Neural crest cell (in vitro differentiated cells): ENCODE data around the gene LRRC30. TPM values are rescaled to one million over a fixed set of nuclear protein-coding genes. Genes with fewer than 3 reads are reported as not detected.

Experiments used
- DNase-seq: peaks from one replicate; pipeline ENCODE4 v3.0.0; 2021; ENCODE audit warnings: low read depth, mixed read lengths, low spot score
- H3K27ac Mint-ChIP-seq: one replicate; pipeline ENCODE4 v1.8.0; 2021; ENCODE audit warnings: mild to moderate bottlenecking, mixed read lengths; ENCODE audit not compliant: unreplicated experiment
- H3K27me3 Mint-ChIP-seq: 2 replicates; pipeline ENCODE4 v1.8.0; 2021; ENCODE audit warnings: low read depth, mild to moderate bottlenecking, mixed read lengths
- H3K36me3 Mint-ChIP-seq: 2 replicates; pipeline ENCODE4 v1.8.0; 2021; ENCODE audit warnings: low read depth, mild to moderate bottlenecking, mixed read lengths
- H3K4me1 Mint-ChIP-seq: 2 replicates; pipeline ENCODE4 v1.8.0; 2021; ENCODE audit warnings: mixed read lengths
- H3K4me3 Mint-ChIP-seq: one replicate; pipeline ENCODE4 v1.8.0; 2021; ENCODE audit warnings: mild to moderate bottlenecking, mixed read lengths
- H3K9me3 Mint-ChIP-seq: 2 replicates; pipeline ENCODE4 v1.8.0; 2021; ENCODE audit warnings: mixed read lengths
- total RNA-seq: library from RNA; stranded (reverse); gene quantifications from 2 replicates; pipeline ENCODE4 v1.2.1, GENCODE V29; 2021
- TF ChIP-seq, protein P1 (sequence below): fragments of 200-600 bp; sonication (generic); conservative IDR thresholded peaks from 2 replicates; pipeline ENCODE4 v1.5.0; 2021; ENCODE audit warnings: antibody characterized with exemption, mild to moderate bottlenecking

Gene LRRC30
- total RNA-seq, 1 donor from 2014 or later, result not detected

DNA sequence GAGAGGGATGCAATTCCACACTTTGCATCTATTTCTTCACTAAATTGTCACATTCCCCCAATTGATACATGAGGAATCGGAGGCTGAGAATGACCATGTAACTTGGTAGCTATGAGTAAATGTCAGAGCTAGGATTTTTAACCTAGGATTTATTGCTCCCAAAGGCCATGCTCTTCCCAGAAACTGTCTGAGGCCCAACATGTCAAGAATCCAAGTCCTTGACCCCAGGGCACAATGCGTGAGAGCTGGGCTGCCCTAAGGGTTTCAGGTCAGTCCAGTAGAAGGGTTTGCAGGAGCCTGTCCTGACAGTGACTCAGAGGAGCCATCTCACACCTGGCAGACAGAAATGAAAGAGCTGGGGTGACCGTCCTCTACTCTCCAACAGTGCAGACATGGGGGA lies 30.3 kb downstream of the LRRC30 start:
- no peak for DNase-seq
- Mint-ChIP-seq H3K4me1 (peaks cover 29% of the 10 kb centered on the region), H3K36me3 (no peaks in the 10 kb centered on the region), H3K4me3 (no peak overlapping the region), H3K9me3 (peaks cover 9% of the 10 kb centered on the region), H3K27ac (no peak overlapping the region), H3K27me3 (peaks cover 6% of the 10 kb centered on the region)
- TF ChIP-seq, protein P1, sequence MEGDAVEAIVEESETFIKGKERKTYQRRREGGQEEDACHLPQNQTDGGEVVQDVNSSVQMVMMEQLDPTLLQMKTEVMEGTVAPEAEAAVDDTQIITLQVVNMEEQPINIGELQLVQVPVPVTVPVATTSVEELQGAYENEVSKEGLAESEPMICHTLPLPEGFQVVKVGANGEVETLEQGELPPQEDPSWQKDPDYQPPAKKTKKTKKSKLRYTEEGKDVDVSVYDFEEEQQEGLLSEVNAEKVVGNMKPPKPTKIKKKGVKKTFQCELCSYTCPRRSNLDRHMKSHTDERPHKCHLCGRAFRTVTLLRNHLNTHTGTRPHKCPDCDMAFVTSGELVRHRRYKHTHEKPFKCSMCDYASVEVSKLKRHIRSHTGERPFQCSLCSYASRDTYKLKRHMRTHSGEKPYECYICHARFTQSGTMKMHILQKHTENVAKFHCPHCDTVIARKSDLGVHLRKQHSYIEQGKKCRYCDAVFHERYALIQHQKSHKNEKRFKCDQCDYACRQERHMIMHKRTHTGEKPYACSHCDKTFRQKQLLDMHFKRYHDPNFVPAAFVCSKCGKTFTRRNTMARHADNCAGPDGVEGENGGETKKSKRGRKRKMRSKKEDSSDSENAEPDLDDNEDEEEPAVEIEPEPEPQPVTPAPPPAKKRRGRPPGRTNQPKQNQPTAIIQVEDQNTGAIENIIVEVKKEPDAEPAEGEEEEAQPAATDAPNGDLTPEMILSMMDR, result no peak

DNA sequence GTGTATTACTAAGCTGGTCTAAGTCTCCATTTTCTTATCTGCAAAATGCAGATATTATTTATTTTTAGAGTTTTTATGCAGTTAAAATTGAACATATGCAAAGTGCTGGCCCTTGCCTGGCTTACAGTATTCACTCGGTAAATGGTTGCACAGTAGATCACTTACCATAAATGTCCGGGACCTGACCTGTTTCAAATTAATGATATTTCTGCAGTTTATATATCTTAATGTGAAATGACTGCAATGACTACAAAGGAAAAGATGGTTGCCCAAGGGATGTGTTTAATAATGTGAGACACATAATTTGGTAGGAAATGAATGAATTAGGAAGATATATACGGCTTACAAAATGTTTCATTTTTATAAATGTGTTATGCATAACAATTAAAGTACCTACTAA lies 37.1 kb downstream of the LRRC30 start:
- no peaks in the 10 kb centered on the region for H3K36me3 Mint-ChIP-seq

DNA sequence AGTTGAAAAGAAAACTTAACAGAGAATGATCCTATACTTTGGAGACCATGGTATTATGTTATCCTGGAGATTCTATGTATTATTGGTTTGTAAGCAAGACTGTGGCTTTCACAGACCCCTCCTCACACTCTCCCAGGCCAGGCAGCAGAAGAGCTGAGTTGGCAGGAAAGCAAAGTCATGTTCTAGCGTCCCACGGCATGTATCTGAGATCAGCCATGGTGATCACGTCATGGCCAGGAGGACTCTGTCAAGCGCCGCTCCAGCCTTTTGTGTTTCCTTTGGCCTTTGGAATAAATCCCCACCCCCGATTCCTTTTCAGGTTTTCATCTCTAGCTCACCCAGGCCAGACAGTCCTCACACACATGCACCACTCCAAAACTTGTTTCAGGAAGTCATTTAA lies 39.1 kb downstream of the LRRC30 start:
- TF ChIP-seq, protein P1, result no peak
- Mint-ChIP-seq H3K36me3 (no peaks in the 10 kb centered on the region), H3K27ac (no peak overlapping the region), H3K4me3 (no peak overlapping the region), H3K4me1 (peaks cover 9% of the 10 kb centered on the region), H3K27me3 (no peaks in the 10 kb centered on the region), H3K9me3 (no peaks in the 10 kb centered on the region)
- no peak for DNase-seq

More for the DNA sequence above, 37.1 kb downstream of the LRRC30 start:
- TF ChIP-seq, protein P1, result no peak
- peaks cover 17% of the 10 kb centered on the region for H3K4me1 Mint-ChIP-seq
- H3K9me3 Mint-ChIP-seq, result peaks cover 7% of the 10 kb centered on the region
- H3K27me3 Mint-ChIP-seq, result no peaks in the 10 kb centered on the region
- no peak for DNase-seq
- H3K4me3 Mint-ChIP-seq, result no peak overlapping the region
- no peak overlapping the region for H3K27ac Mint-ChIP-seq

DNA sequence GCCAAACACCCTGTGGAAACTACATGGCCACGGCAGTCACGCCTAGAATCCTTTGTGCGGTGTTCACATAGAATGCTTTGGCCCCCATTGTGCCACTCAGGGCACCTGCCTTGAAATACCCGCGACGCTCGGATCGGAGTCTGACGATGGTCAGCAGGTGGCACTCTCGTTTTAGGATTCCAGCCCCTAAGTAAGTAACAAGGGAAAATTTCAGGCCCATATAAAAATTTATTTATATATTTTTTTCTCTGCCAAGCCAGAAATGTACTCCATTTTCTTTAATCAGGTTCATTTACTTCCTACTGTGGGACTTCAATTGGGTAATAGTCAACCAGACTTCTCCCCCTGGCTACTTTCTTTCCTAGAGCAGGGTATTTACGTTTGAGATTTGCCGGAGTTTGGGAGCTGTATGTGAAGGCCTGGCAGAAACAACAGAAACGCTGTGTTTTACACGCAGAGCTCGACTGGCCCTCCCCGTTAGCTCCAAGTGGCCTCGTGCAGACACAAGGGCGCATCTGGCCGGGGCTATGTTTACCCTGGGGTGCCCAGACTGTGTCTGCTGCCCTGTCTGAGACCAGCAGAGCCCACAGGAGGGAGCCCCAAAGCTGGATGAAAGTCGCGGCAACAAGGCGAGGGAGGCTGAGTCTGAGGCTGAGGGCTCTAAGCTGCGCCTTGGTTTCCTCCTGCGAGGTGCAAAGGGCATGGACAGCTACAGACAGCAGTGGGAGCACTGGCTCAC lies 41.6 kb downstream of the LRRC30 start:
- TF ChIP-seq, protein P1, result peak; percentile 75
- H3K4me1 Mint-ChIP-seq, result peaks cover 9% of the 10 kb centered on the region
- no peak overlapping the region for H3K4me3 Mint-ChIP-seq
- no peaks in the 10 kb centered on the region for H3K27me3 Mint-ChIP-seq
- H3K27ac Mint-ChIP-seq, result no peak overlapping the region
- H3K36me3 Mint-ChIP-seq, result no peaks in the 10 kb centered on the region
- H3K9me3 Mint-ChIP-seq, result no peaks in the 10 kb centered on the region
- DNase-seq, result peak; percentile 48

DNA sequence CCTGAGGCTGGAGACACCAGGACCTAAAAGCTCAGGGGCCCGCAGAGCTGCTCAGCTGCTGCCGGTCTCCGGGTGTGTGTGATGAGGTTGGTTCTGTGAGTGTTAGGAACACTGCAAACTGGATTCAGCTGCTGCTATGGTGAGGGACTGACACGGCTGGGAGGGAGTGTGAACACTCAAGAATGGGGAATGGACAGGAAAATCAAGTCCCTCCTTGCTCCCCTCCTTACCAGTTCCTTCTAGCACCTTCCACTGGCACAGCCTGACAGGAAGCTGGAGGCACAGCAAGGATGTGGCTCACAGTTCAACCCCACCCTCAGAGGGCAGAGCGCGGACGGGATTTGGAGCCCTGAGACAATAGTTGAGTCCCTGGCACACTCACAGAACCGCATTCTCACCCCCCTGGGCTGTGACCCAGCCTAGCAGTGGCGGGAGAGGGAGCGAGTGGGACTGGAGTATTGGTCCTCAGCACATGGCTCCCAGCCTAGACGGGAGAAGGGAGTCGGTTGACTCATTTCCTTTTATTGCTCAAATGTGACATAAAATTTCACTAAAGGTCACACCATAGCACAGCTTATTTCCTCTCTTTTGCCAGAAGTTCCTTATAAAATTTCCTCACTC lies 42.5 kb downstream of the LRRC30 start:
- DNase-seq, result no peak
- Mint-ChIP-seq H3K4me3 (no peak overlapping the region), H3K36me3 (no peaks in the 10 kb centered on the region), H3K27ac (no peak overlapping the region), H3K9me3 (no peaks in the 10 kb centered on the region), H3K27me3 (no peaks in the 10 kb centered on the region), H3K4me1 (peaks cover 9% of the 10 kb centered on the region)
- TF ChIP-seq, protein P1, result no peak
